Measurements from ENCODE around the gene RFC5.

- TF ChIP-seq CTCF (IDR thresholded peaks at IDR 0.05 in 8 of 11, conservative IDR thresholded peaks at IDR 0.05 in 3 of 11) = no peak
- no peak for TF ChIP-seq POLR2A (IDR thresholded peaks at IDR 0.05)
Measured at GRCh38 chr12:118023301-118023860, 6.9 kb downstream of the RFC5 start.

Data from spleen (tissue), 7 donors.